Liver (tissue), 9 donors: ENCODE results near the gene CTNNA2. TPM values are rescaled to one million over a fixed set of nuclear protein-coding genes. Genes with fewer than 3 reads are reported as not detected.

Source experiments
- DNase-seq: peaks from one replicate; pipeline ENCODE4 v3.0.0-alpha.2; 2017; ENCODE audit warnings: low spot score
- H3K27ac ChIP-seq, 2 donors: one replicate each; pipeline ENCODE4 v1.7.0; 2013; ENCODE audit warnings: inconsistent platforms in 2 of 2, low read length in 2 of 2, control low read depth in 1 of 2, low read depth in 1 of 2, mild to moderate bottlenecking in 1 of 2
- H3K27me3 ChIP-seq, 4 donors: one replicate each; pipeline versions ENCODE4 v1.6.1 to v1.7.0; 2013; ENCODE audit warnings: low read length in 3 of 4, inconsistent platforms in 1 of 4, mild to moderate bottlenecking in 1 of 4, moderate library complexity in 1 of 4; ENCODE audit not compliant: control insufficient read depth in 4 of 4, insufficient read depth in 4 of 4
- H3K36me3 ChIP-seq, 4 donors: one replicate each; pipeline versions ENCODE4 v1.6.1 to v1.7.0; 2013; ENCODE audit warnings: low read length in 3 of 4, mild to moderate bottlenecking in 3 of 4, low read depth in 1 of 4, moderate library complexity in 1 of 4; ENCODE audit not compliant: control insufficient read depth in 4 of 4, insufficient read depth in 3 of 4
- H3K4me1 ChIP-seq, 4 donors: one replicate each; pipeline versions ENCODE4 v1.6.1 to v1.7.0; 2013; ENCODE audit warnings: low read length in 3 of 4, mild to moderate bottlenecking in 3 of 4, moderate library complexity in 1 of 4; ENCODE audit not compliant: control insufficient read depth in 4 of 4, insufficient read depth in 4 of 4
- H3K4me3 ChIP-seq, 3 donors: one replicate each; pipeline versions ENCODE4 v1.6.1 to v1.7.0; 2013; ENCODE audit warnings: low read length in 3 of 3, control low read depth in 1 of 3, low read depth in 1 of 3, mild to moderate bottlenecking in 1 of 3
- H3K9ac ChIP-seq, 2 donors: one replicate each; pipeline ENCODE4 v1.7.0; 2013; ENCODE audit warnings: low read length in 2 of 2, mild to moderate bottlenecking in 2 of 2, moderate library complexity in 2 of 2, control low read depth in 1 of 2, low read depth in 1 of 2
- H3K9me3 ChIP-seq, 4 donors: one replicate each; pipeline versions ENCODE4 v1.6.1 to v1.7.0; 2013; ENCODE audit warnings: low read length in 3 of 4; ENCODE audit not compliant: control insufficient read depth in 4 of 4
- ATF3 ChIP-seq: IDR thresholded peaks from 2 replicates; pipeline ENCODE4 v1.6.1; 2016; ENCODE audit warnings: antibody characterized with exemption
- EGR1 ChIP-seq, 2 donors: IDR thresholded peaks; 2 replicates each; pipeline ENCODE4 v1.6.1; 2016 to 2018; ENCODE audit warnings: antibody characterized with exemption in 2 of 2, low read depth in 2 of 2
- FOXA1 ChIP-seq: IDR thresholded peaks from 2 replicates; pipeline ENCODE4 v1.6.1; 2016; ENCODE audit warnings: antibody characterized with exemption
- FOXA2 ChIP-seq: IDR thresholded peaks from 2 replicates; pipeline ENCODE4 v1.6.1; 2016; ENCODE audit warnings: antibody characterized with exemption
- HNF4A ChIP-seq, 2 donors: conservative IDR thresholded peaks; 2 replicates each; pipeline ENCODE4 v1.6.1; 2016; ENCODE audit warnings: antibody characterized with exemption in 2 of 2, mild to moderate bottlenecking in 2 of 2
- HNF4G ChIP-seq: IDR thresholded peaks from 2 replicates; pipeline ENCODE4 v1.6.1; 2016; ENCODE audit warnings: antibody characterized with exemption
- NR2F2 ChIP-seq: IDR thresholded peaks from 2 replicates; pipeline ENCODE4 v1.6.1; 2016; ENCODE audit warnings: antibody characterized with exemption
- RAD21 ChIP-seq, 2 donors: IDR thresholded peaks; 2 replicates each; pipeline ENCODE4 v1.6.1; 2016; ENCODE audit warnings: antibody characterized with exemption in 2 of 2, mild to moderate bottlenecking in 2 of 2
- SP1 ChIP-seq: IDR thresholded peaks from 2 replicates; pipeline ENCODE4 v1.6.1; 2018; ENCODE audit warnings: antibody characterized with exemption, mild to moderate bottlenecking
- TAF1 ChIP-seq: conservative IDR thresholded peaks from 2 replicates; pipeline ENCODE4 v1.6.1; 2016; ENCODE audit warnings: antibody characterized with exemption, mild to moderate bottlenecking
- YY1 ChIP-seq: IDR thresholded peaks from 2 replicates; pipeline ENCODE4 v1.6.1; 2016; ENCODE audit warnings: antibody characterized with exemption, mild to moderate bottlenecking
- ZBTB33 ChIP-seq: IDR thresholded peaks from 2 replicates; pipeline ENCODE4 v1.6.1; 2016; ENCODE audit warnings: antibody characterized with exemption
- WGBS: extraction: QIAGEN DNeasy Blood & Tissue Kit; methylation state at CpG from one replicate; pipeline ENCODE4 v1.1.7; 2013; 5-methylcytosine and 5-hydroxymethylcytosine counted together
- polyA plus RNA-seq, 2 donors: library from polyadenylated mRNA; stranded (reverse) in 1 of 2; unstranded in 1 of 2; fragments of 200-250 nt in 1 of 2; fragments of >200 nt in 1 of 2; fragmentation: Nextera tagmentation in 1 of 2; extraction: Ambion mirVana in 1 of 2; gene quantifications; one replicate each; pipeline versions ENCODE4 v1.2.1 to v1.2.3, GENCODE V29; 2013 to 2015
- total RNA-seq, 2 donors: library from RNA; depleted of rRNA; stranded (reverse); fragments of >200 nt; gene quantifications; one replicate each; pipeline ENCODE4 v1.2.3, GENCODE V29; 2014
- TF ChIP-seq, protein P1 (sequence below): IDR thresholded peaks from 2 replicates; pipeline ENCODE4 v1.6.1; 2016; ENCODE audit warnings: antibody characterized with exemption
- TF ChIP-seq, protein P2 (sequence below): fragments of 150-350 bp; IDR thresholded peaks from 2 replicates; pipeline ENCODE4 v1.5.1; 2017; ENCODE audit warnings: improper control_type of control experiment, low read depth, low read length; ENCODE audit not compliant: missing input control
- donor health status: healthy.
- donor health status: healthy.
- donor health status: healthy.
- donor health status: healthy.
- donor health status: healthy.

Gene CTNNA2
- total and polyA plus RNA-seq, 4 donors = 0.05 TPM; not detected in 3

- Histone ChIP-seq H3K36me3 (no peaks in the 10 kb centered on the region), H3K9me3 (no peaks in the 10 kb centered on the region), H3K4me1 (no peaks in the 10 kb centered on the region), H3K27me3 (peaks cover 0 to 2% (median 0%) of the 10 kb centered on the region in 4 donors), H3K4me3 (no peak overlapping the region), H3K9ac (no peak overlapping the region), H3K27ac (no peak overlapping the region)
- no peak for DNase-seq
- TF ChIP-seq, protein P1, sequence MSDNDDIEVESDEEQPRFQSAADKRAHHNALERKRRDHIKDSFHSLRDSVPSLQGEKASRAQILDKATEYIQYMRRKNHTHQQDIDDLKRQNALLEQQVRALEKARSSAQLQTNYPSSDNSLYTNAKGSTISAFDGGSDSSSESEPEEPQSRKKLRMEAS = no peak
- TF ChIP-seq HNF4A (conservative IDR thresholded peaks at IDR 0.05) (no peak), RAD21 (IDR thresholded peaks at IDR 0.05) (no peak), HNF4G (no peak)
- 87% methylated on average over 5 of the region's 5 CpGs for WGBS
Observed at GRCh38 chr2:80026040-80026729, 513.3 kb downstream of the CTNNA2 start.

DNA sequence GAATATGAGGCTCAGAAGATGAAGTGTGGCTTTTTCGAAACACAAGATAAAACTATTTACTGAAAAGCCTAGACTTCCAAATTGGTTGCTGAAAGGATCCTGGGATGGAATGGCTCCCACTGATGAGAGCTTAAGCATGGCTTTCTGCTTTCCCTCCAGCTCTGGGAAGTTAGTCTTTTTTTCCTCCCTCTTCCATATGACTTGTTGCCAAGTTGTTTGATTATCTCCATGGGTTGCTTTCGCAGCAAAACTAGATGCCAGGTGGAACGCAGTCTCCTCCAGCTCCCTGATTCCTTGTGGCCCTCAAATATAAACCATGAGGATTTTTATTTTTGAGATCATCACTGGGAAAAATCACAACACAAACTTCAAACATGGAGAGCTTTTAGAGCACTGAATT is 515.2 kb downstream of the CTNNA2 start:
- 89% methylated on average over 3 of the region's 3 CpGs for WGBS
- Histone ChIP-seq H3K9ac (no peak overlapping the region), H3K4me3 (no peak overlapping the region), H3K27ac (no peak overlapping the region), H3K9me3 (no peaks in the 10 kb centered on the region), H3K4me1 (no peaks in the 10 kb centered on the region), H3K36me3 (no peaks in the 10 kb centered on the region), H3K27me3 (peaks cover 0 to 2% (median 0%) of the 10 kb centered on the region in 4 donors)
- TF ChIP-seq FOXA1 (no peak), SP1 (no peak), HNF4G (no peak), HNF4A (conservative IDR thresholded peaks at IDR 0.05) (no peak), FOXA2 (no peak)
- TF ChIP-seq, protein P2, sequence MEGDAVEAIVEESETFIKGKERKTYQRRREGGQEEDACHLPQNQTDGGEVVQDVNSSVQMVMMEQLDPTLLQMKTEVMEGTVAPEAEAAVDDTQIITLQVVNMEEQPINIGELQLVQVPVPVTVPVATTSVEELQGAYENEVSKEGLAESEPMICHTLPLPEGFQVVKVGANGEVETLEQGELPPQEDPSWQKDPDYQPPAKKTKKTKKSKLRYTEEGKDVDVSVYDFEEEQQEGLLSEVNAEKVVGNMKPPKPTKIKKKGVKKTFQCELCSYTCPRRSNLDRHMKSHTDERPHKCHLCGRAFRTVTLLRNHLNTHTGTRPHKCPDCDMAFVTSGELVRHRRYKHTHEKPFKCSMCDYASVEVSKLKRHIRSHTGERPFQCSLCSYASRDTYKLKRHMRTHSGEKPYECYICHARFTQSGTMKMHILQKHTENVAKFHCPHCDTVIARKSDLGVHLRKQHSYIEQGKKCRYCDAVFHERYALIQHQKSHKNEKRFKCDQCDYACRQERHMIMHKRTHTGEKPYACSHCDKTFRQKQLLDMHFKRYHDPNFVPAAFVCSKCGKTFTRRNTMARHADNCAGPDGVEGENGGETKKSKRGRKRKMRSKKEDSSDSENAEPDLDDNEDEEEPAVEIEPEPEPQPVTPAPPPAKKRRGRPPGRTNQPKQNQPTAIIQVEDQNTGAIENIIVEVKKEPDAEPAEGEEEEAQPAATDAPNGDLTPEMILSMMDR = no peak
- TF ChIP-seq, protein P1 = no peak
- no peak for DNase-seq

- TF ChIP-seq ATF3 = no peak
- no peak for TF ChIP-seq EGR1 (IDR thresholded peaks at IDR 0.05; ENCODE audit: low read depth in 2 of 2)
- Histone ChIP-seq H3K36me3 (no peaks in the 10 kb centered on the region), H3K9me3 (no peaks in the 10 kb centered on the region), H3K9ac (no peak overlapping the region), H3K4me3 (no peak overlapping the region), H3K27me3 (peaks cover 0 to 2% (median 0%) of the 10 kb centered on the region in 4 donors), H3K27ac (no peak overlapping the region), H3K4me1 (no peaks in the 10 kb centered on the region)
- no peak for DNase-seq
Observed at GRCh38 chr2:80028584-80028983, 515.7 kb downstream of the CTNNA2 start.

GRCh38 chr2:80030135-80030534 is 517.3 kb downstream of the CTNNA2 start:
- no peak overlapping the region for H3K9ac ChIP-seq
- no peak for DNase-seq
- H3K9me3 ChIP-seq = no peaks in the 10 kb centered on the region
- no peak overlapping the region for H3K4me3 ChIP-seq
- 73% methylated on average over 2 of the region's 2 CpGs for WGBS
- H3K27ac ChIP-seq = no peak overlapping the region
- peaks cover 0 to 2% (median 0%) of the 10 kb centered on the region in 4 donors for H3K27me3 ChIP-seq
- H3K36me3 ChIP-seq = no peaks in the 10 kb centered on the region
- no peaks in the 10 kb centered on the region for H3K4me1 ChIP-seq
- TF ChIP-seq YY1 (no peak), FOXA2 (no peak), TAF1 (no peak), HNF4G (no peak), ZBTB33 (no peak), ATF3 (no peak), RAD21 (IDR thresholded peaks at IDR 0.05) (no peak), NR2F2 (no peak), EGR1 (IDR thresholded peaks at IDR 0.05; ENCODE audit: low read depth in 2 of 2) (no peak)
- TF ChIP-seq, protein P1 = no peak
